DOHH2 (cell line): Measurements from ENCODE around the gene ABTB2.

Source experiments
- EZH2phosphoT487 ChIP-seq: fragments of 200-600 bp; sonication (generic); IDR thresholded peaks from 2 replicates; pipeline ENCODE4 v1.6.1; 2017; ENCODE audit warnings: borderline replicate concordance, mild to moderate bottlenecking, antibody characterized with exemption, low read length, moderate library complexity, mixed read lengths
- TF ChIP-seq, protein P1 (sequence below): fragments of 200-600 bp; sonication (generic); IDR thresholded peaks from one replicate; pipeline ENCODE4 v1.5.1; 2014; ENCODE audit warnings: antibody characterized with exemption, mild to moderate bottlenecking, low read depth, low read length; ENCODE audit not compliant: poor library complexity, severe bottlenecking

- TF ChIP-seq, protein P1, sequence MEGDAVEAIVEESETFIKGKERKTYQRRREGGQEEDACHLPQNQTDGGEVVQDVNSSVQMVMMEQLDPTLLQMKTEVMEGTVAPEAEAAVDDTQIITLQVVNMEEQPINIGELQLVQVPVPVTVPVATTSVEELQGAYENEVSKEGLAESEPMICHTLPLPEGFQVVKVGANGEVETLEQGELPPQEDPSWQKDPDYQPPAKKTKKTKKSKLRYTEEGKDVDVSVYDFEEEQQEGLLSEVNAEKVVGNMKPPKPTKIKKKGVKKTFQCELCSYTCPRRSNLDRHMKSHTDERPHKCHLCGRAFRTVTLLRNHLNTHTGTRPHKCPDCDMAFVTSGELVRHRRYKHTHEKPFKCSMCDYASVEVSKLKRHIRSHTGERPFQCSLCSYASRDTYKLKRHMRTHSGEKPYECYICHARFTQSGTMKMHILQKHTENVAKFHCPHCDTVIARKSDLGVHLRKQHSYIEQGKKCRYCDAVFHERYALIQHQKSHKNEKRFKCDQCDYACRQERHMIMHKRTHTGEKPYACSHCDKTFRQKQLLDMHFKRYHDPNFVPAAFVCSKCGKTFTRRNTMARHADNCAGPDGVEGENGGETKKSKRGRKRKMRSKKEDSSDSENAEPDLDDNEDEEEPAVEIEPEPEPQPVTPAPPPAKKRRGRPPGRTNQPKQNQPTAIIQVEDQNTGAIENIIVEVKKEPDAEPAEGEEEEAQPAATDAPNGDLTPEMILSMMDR = no peak
- no peak for TF ChIP-seq EZH2phosphoT487
These were observed 6.8 kb downstream of the ABTB2 start for GRCh38 chr11:34351051-34351450.
